ENCODE data around the gene TMEM150B. TPM values are rescaled to one million over a fixed set of nuclear protein-coding genes. Genes with fewer than 3 reads are reported as not detected.

The TMEM150B gene
- total and polyA plus RNA-seq, 2 of the 13 experiments (the other 11 are each of a cell fraction or from before 2014, with no cell fraction given) = 1.3 to 1.8 TPM

DNA sequence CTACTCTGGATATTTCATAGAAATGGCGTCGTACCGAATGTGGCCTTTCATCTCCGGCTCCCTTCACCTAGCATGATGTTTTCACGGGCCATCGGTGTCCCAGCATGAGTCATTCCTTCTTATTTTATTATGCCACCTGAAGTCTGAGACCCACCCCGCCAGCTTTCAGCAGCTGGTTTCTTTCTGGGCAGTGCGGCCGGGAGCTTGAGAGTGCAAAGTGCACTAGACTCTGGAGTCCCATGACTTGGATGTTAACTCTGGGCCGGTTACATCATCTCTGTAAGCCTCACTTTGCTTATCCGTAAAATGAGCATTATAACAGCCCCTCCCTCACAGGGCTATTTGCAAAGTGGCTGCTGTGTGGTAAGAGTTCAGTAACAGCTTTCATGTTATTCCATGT lies 8.7 kb upstream of the TMEM150B start (continued):
- TF ChIP-seq ZSCAN21 (CRISPR knock-in tag; IDR thresholded peaks at IDR 0.05; ENCODE audit: borderline replicate concordance) (no peak; the same call in 1 of the 2 replicates), NFKB2 (CRISPR knock-in tag; IDR thresholded peaks at IDR 0.05; ENCODE audit: borderline replicate concordance) (no peak), CC2D1A (CRISPR knock-in tag; IDR thresholded peaks at IDR 0.05) (no peak), KLF6 (CRISPR knock-in tag; IDR thresholded peaks at IDR 0.05) (0 out of 2 replicates have a peak, but pooled peaks have one; percentile 61), ZNF546 (CRISPR knock-in tag; conservative IDR thresholded peaks at IDR 0.05) (no peak), ZNF607 (CRISPR knock-in tag; IDR thresholded peaks at IDR 0.05; ENCODE audit: borderline replicate concordance) (0 out of 2 replicates have a peak, but pooled peaks have one; percentile 20), HNRNPH1 (optimal IDR thresholded peaks at IDR 0.05; ENCODE audit: low read depth, low read length) (no peak), ZBTB38 (CRISPR knock-in tag; IDR thresholded peaks at IDR 0.05) (no peak), PTBP1 (IDR thresholded peaks at IDR 0.05; ENCODE audit: low read depth, low read length, poor library complexity, severe bottlenecking) (no peak), ZFP36L2 (CRISPR knock-in tag; IDR thresholded peaks at IDR 0.05) (no peak), ZNF766 (CRISPR knock-in tag; IDR thresholded peaks at IDR 0.05; ENCODE audit: borderline replicate concordance) (no peak), MATR3 (CRISPR knock-in tag; IDR thresholded peaks at IDR 0.05) (no peak), ZNF558 (CRISPR knock-in tag; IDR thresholded peaks at IDR 0.05; ENCODE audit: borderline replicate concordance) (no peak), ZNF180 (CRISPR knock-in tag; IDR thresholded peaks at IDR 0.05; ENCODE audit: borderline replicate concordance, low read depth) (no peak)
- TF ChIP-seq, protein P1, sequence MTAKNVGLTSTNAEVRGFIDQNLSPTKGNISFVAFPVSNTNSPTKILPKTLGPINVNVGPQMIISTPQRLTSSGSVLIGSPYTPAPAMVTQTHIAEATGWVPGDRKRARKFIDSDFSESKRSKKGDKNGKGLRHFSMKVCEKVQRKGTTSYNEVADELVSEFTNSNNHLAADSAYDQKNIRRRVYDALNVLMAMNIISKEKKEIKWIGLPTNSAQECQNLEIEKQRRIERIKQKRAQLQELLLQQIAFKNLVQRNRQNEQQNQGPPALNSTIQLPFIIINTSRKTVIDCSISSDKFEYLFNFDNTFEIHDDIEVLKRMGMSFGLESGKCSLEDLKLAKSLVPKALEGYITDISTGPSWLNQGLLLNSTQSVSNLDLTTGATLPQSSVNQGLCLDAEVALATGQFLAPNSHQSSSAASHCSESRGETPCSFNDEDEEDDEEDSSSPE (CRISPR knock-in tag; IDR thresholded peaks at IDR 0.05) = 0 out of 2 replicates have a peak, but pooled peaks have one; percentile 16
- TF ChIP-seq, protein P2, sequence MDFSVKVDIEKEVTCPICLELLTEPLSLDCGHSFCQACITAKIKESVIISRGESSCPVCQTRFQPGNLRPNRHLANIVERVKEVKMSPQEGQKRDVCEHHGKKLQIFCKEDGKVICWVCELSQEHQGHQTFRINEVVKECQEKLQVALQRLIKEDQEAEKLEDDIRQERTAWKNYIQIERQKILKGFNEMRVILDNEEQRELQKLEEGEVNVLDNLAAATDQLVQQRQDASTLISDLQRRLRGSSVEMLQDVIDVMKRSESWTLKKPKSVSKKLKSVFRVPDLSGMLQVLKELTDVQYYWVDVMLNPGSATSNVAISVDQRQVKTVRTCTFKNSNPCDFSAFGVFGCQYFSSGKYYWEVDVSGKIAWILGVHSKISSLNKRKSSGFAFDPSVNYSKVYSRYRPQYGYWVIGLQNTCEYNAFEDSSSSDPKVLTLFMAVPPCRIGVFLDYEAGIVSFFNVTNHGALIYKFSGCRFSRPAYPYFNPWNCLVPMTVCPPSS (IDR thresholded peaks at IDR 0.05) = no peak
- TF ChIP-seq, protein P3, sequence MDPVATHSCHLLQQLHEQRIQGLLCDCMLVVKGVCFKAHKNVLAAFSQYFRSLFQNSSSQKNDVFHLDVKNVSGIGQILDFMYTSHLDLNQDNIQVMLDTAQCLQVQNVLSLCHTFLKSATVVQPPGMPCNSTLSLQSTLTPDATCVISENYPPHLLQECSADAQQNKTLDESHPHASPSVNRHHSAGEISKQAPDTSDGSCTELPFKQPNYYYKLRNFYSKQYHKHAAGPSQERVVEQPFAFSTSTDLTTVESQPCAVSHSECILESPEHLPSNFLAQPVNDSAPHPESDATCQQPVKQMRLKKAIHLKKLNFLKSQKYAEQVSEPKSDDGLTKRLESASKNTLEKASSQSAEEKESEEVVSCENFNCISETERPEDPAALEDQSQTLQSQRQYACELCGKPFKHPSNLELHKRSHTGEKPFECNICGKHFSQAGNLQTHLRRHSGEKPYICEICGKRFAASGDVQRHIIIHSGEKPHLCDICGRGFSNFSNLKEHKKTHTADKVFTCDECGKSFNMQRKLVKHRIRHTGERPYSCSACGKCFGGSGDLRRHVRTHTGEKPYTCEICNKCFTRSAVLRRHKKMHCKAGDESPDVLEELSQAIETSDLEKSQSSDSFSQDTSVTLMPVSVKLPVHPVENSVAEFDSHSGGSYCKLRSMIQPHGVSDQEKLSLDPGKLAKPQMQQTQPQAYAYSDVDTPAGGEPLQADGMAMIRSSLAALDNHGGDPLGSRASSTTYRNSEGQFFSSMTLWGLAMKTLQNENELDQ (CRISPR knock-in tag; IDR thresholded peaks at IDR 0.05; ENCODE audit: borderline replicate concordance) = no peak
- TF ChIP-seq, protein P4, sequence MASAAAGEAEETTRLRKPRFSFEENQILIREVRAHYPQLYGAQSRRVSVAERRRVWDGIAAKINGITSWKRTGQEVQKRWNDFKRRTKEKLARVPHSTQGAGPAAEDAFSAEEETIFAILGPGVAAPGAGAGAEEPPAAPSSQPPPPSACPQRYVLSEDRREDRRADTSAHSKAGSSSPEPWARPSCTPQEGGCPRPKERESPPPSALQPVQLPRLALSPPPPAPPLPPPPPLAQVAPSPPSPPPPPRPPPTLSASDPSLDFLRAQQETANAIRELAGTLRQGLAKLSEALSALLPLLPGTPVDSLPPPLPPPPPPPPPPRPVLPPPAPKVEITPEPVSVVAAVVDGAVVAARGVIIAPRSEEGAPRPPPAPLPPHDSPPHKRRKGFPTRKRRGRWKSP (CRISPR knock-in tag; IDR thresholded peaks at IDR 0.05) = peak; percentile 72; the same call in 1 of the 2 replicates
- TF ChIP-seq, protein P5, sequence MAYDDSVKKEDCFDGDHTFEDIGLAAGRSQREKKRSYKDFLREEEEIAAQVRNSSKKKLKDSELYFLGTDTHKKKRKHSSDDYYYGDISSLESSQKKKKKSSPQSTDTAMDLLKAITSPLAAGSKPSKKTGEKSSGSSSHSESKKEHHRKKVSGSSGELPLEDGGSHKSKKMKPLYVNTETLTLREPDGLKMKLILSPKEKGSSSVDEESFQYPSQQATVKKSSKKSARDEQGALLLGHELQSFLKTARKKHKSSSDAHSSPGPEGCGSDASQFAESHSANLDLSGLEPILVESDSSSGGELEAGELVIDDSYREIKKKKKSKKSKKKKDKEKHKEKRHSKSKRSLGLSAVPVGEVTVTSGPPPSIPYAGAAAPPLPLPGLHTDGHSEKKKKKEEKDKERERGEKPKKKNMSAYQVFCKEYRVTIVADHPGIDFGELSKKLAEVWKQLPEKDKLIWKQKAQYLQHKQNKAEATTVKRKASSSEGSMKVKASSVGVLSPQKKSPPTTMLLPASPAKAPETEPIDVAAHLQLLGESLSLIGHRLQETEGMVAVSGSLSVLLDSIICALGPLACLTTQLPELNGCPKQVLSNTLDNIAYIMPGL (CRISPR knock-in tag; IDR thresholded peaks at IDR 0.05; ENCODE audit: borderline replicate concordance in 1 of 2, low read depth in 1 of 2) = no peak; a peak in 1 of 4 replicates
- TF ChIP-seq, protein P6, sequence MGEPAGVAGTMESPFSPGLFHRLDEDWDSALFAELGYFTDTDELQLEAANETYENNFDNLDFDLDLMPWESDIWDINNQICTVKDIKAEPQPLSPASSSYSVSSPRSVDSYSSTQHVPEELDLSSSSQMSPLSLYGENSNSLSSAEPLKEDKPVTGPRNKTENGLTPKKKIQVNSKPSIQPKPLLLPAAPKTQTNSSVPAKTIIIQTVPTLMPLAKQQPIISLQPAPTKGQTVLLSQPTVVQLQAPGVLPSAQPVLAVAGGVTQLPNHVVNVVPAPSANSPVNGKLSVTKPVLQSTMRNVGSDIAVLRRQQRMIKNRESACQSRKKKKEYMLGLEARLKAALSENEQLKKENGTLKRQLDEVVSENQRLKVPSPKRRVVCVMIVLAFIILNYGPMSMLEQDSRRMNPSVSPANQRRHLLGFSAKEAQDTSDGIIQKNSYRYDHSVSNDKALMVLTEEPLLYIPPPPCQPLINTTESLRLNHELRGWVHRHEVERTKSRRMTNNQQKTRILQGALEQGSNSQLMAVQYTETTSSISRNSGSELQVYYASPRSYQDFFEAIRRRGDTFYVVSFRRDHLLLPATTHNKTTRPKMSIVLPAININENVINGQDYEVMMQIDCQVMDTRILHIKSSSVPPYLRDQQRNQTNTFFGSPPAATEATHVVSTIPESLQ (CRISPR knock-in tag; conservative IDR thresholded peaks at IDR 0.05) = no peak

All from HepG2 (cell line).